CD4-positive, CD25-positive, alpha-beta regulatory T cell (primary cell): ENCODE data around the gene DSCAM. TPM values are rescaled to one million over a fixed set of nuclear protein-coding genes. Genes with fewer than 3 reads are reported as not detected.

Experiments
- ATAC-seq, 2 donors: fragments of 150-1000 bp; cut with Tn5 transposase; one replicate each; pipeline ENCODE4 v1.10.0; 2021; ENCODE audit warnings: low read depth in 2 of 2, moderate number of reproducible peaks in 2 of 2, moderate library complexity in 1 of 2
- DNase-seq, 3 donors: peaks; one replicate each; pipeline versions ENCODE4 v3.0.0 to v3.0.0-alpha.2; 2012 to 2022; ENCODE audit warnings: mixed read lengths in 1 of 3
- H3K27ac ChIP-seq: one replicate; pipeline ENCODE4 v1.7.0; 2013; ENCODE audit warnings: mild to moderate bottlenecking, low read length; ENCODE audit not compliant: insufficient read depth, poor library complexity, severe bottlenecking
- H3K27me3 ChIP-seq: one replicate; pipeline ENCODE4 v1.7.0; 2013; ENCODE audit warnings: low read length; ENCODE audit not compliant: control insufficient read depth, insufficient read depth
- H3K36me3 ChIP-seq: one replicate; pipeline ENCODE4 v1.7.0; 2013; ENCODE audit warnings: mild to moderate bottlenecking, low read length, moderate library complexity; ENCODE audit not compliant: control insufficient read depth, insufficient read depth
- H3K4me1 ChIP-seq: 2 replicates; pipeline ENCODE4 v1.7.0; 2013; ENCODE audit warnings: mild to moderate bottlenecking, low read length; ENCODE audit not compliant: insufficient read depth, control insufficient read depth, poor library complexity, severe bottlenecking
- H3K4me3 ChIP-seq: one replicate; pipeline ENCODE4 v1.7.0; 2013; ENCODE audit warnings: low read depth, mild to moderate bottlenecking, low read length, moderate library complexity
- H3K9me3 ChIP-seq, 2 experiments: 1 replicate in 1 of 2; 2 replicates in 1 of 2; pipeline ENCODE4 v1.7.0; 2013; ENCODE audit warnings: low read length in 2 of 2, mild to moderate bottlenecking in 1 of 2, moderate library complexity in 1 of 2; ENCODE audit not compliant: control insufficient read depth in 2 of 2
- H3K27ac Mint-ChIP-seq, 3 donors: one replicate each; pipeline ENCODE4 v1.8.0; 2020 to 2022; ENCODE audit warnings: mild to moderate bottlenecking in 3 of 3, mixed read lengths in 3 of 3, moderate library complexity in 2 of 3
- H3K27me3 Mint-ChIP-seq: one replicate; pipeline ENCODE4 v1.8.0; 2022; ENCODE audit warnings: mild to moderate bottlenecking, mixed read lengths
- H3K36me3 Mint-ChIP-seq: one replicate; pipeline ENCODE4 v1.8.0; 2020; ENCODE audit warnings: mixed read lengths
- H3K4me1 Mint-ChIP-seq, 4 donors: one replicate each; pipeline ENCODE4 v1.8.0; 2020 to 2022; ENCODE audit warnings: mixed read lengths in 4 of 4, mild to moderate bottlenecking in 1 of 4
- H3K4me3 Mint-ChIP-seq, 4 donors: one replicate each; pipeline ENCODE4 v1.8.0; 2020 to 2022; ENCODE audit warnings: mild to moderate bottlenecking in 4 of 4, mixed read lengths in 4 of 4, moderate library complexity in 3 of 4
- H3K9me3 Mint-ChIP-seq, 7 donors: one replicate each; pipeline ENCODE4 v1.8.0; 2020 to 2022; ENCODE audit warnings: mixed read lengths in 7 of 7, mild to moderate bottlenecking in 3 of 7, moderate library complexity in 2 of 7
- polyA plus RNA-seq, 4 donors: library from polyadenylated mRNA; unstranded; fragments of 300-500 nt; fragmentation: Illumina TruSeq; gene quantifications; one replicate each; pipeline ENCODE4 v1.2.3, GENCODE V29; 2021
- total RNA-seq: library from RNA; stranded (reverse); gene quantifications from one replicate; pipeline ENCODE4 v1.2.3, GENCODE V29; 2022

Gene DSCAM
- total and polyA plus RNA-seq, 5 donors from 2014 or later, result not detected

DNA sequence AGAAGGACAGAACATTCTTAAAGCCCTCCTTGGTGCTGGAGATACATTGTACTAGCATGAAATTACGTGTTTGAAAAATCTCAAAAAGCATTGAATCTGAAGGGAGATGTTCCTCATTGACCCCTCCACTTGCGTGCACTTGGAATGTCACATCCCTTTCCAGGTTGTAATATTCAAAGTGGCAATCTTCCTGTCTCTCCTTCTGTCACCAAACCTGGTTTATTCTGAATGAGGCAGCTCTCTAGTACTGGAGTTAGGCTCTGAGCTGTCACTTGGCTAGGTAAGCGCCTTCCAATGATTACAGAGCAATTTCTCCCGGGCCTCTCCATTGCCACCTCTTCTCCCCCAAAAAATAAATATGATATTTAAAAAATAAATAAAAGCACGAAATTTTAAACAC lies 855 bp downstream of the DSCAM start:
- H3K4me3 Mint-ChIP-seq, result no peak overlapping the region
- DNase-seq, result no peak
- peaks cover 11% of the 10 kb centered on the region for H3K27me3 Mint-ChIP-seq
- peaks cover 0 to 2% (median 0%) of the 10 kb centered on the region in 7 donors for H3K9me3 Mint-ChIP-seq
- peaks cover 0 to 3% (median 0%) of the 10 kb centered on the region in 4 donors for H3K4me1 Mint-ChIP-seq
- H3K4me3 ChIP-seq, result no peak overlapping the region
- no peaks in the 10 kb centered on the region for H3K4me1 ChIP-seq
- no peaks in the 10 kb centered on the region for H3K9me3 ChIP-seq
- H3K27ac Mint-ChIP-seq, result no peak overlapping the region
- ATAC-seq, result no peak
- no peaks in the 10 kb centered on the region for H3K36me3 ChIP-seq
- peaks cover 7% of the 10 kb centered on the region for H3K27me3 ChIP-seq
- H3K36me3 Mint-ChIP-seq, result no peaks in the 10 kb centered on the region
- H3K27ac ChIP-seq, result no peak overlapping the region

DNA sequence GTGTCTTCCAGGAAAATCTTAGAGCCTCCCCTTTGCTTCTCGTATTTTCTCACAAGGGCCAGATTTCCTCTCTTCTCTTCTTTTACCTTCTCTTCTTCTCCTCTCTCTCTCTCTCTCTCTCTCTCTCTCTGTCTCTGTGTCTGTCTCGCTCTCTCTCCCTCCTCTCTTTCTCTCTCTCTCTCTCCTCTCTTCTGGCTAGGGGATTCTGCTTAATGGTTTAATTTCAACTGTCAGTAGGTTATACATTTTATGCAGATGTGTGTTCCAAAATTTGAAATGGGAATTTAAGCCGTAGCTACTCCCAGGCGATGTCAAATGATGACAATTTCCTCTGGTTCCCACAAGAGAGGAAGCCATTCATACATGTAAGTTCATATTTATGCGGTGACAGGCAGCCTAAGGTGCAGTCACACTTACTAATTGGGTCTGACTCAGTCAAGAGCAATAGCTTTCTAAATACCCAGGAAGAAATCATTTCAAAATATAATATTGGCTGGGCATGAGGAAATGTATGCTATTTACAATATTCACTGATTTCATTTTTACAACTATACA lies 1.4 kb downstream of the DSCAM start:
- Mint-ChIP-seq H3K4me1 (peaks cover 0 to 3% (median 0%) of the 10 kb centered on the region in 4 donors), H3K27ac (no peak overlapping the region), H3K4me3 (no peak overlapping the region), H3K27me3 (peaks cover 11% of the 10 kb centered on the region), H3K36me3 (no peaks in the 10 kb centered on the region), H3K9me3 (peaks cover 0 to 2% (median 0%) of the 10 kb centered on the region in 7 donors)
- H3K9me3 ChIP-seq, result no peaks in the 10 kb centered on the region
- peaks cover 7% of the 10 kb centered on the region for H3K27me3 ChIP-seq
- H3K4me1 ChIP-seq, result no peaks in the 10 kb centered on the region
- H3K36me3 ChIP-seq, result no peaks in the 10 kb centered on the region
- ATAC-seq, result no peak
- H3K27ac ChIP-seq, result no peak overlapping the region
- DNase-seq, result no peak
- H3K4me3 ChIP-seq, result no peak overlapping the region

DNA sequence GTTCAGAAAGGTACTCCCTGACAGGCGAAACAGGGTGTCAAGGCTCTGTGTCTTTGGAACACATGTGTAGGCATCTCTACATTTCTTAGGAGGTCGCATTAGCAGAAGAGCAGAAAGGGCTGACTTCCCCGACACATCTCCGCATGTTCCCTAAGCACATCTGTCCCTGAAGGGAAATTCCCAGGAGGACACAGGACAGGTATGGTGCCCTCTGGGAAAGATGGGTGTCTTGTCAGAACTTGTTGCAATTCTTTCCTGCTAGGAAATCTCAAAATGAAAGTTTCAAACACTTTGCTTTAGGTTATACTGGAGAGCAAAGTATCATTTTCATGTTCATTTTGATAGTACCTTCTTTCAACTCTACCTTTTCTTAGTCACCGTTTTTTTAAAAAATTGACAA lies 2.0 kb downstream of the DSCAM start:
- no peaks in the 10 kb centered on the region for H3K4me1 ChIP-seq
- H3K9me3 ChIP-seq, result no peaks in the 10 kb centered on the region
- no peak overlapping the region for H3K4me3 Mint-ChIP-seq
- DNase-seq, result no peak
- peaks cover 0 to 2% (median 0%) of the 10 kb centered on the region in 7 donors for H3K9me3 Mint-ChIP-seq
- H3K27me3 Mint-ChIP-seq, result peaks cover 11% of the 10 kb centered on the region
- no peak for ATAC-seq
- H3K4me3 ChIP-seq, result no peak overlapping the region
- no peak overlapping the region for H3K27ac ChIP-seq
- peaks cover 0 to 3% (median 0%) of the 10 kb centered on the region in 4 donors for H3K4me1 Mint-ChIP-seq
- no peaks in the 10 kb centered on the region for H3K36me3 ChIP-seq
- no peak overlapping the region for H3K27ac Mint-ChIP-seq
- peaks cover 7% of the 10 kb centered on the region for H3K27me3 ChIP-seq
- no peaks in the 10 kb centered on the region for H3K36me3 Mint-ChIP-seq

DNA sequence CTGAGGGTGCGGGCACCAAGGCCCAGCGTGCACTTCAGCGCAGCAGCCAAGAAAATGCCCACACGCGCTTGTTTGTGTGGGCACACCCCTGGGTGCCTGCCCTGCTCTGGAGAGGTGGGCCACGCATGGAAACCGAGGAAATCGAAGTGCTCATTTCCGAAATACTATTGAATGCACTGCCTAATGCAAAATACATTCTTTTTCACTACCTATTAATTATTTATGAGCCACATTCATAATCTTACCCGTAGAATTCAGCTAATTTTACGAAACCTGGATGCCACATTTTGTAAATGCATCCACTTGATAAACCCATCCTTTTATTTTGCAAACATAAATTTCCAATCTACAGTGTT lies 4.8 kb downstream of the DSCAM start:
- Mint-ChIP-seq H3K4me1 (peaks cover 0 to under 1% (median 0%) of the 10 kb centered on the region in 4 donors), H3K9me3 (peaks cover 0 to 4% (median 0%) of the 10 kb centered on the region in 7 donors), H3K27ac (no peak overlapping the region), H3K36me3 (no peaks in the 10 kb centered on the region), H3K27me3 (peaks cover 11% of the 10 kb centered on the region), H3K4me3 (no peak overlapping the region)
- Histone ChIP-seq H3K9me3 (no peaks in the 10 kb centered on the region), H3K4me3 (no peak overlapping the region), H3K36me3 (no peaks in the 10 kb centered on the region), H3K27me3 (peaks cover 7% of the 10 kb centered on the region), H3K27ac (no peak overlapping the region), H3K4me1 (no peaks in the 10 kb centered on the region)
- ATAC-seq, result no peak
- DNase-seq, result no peak

DNA sequence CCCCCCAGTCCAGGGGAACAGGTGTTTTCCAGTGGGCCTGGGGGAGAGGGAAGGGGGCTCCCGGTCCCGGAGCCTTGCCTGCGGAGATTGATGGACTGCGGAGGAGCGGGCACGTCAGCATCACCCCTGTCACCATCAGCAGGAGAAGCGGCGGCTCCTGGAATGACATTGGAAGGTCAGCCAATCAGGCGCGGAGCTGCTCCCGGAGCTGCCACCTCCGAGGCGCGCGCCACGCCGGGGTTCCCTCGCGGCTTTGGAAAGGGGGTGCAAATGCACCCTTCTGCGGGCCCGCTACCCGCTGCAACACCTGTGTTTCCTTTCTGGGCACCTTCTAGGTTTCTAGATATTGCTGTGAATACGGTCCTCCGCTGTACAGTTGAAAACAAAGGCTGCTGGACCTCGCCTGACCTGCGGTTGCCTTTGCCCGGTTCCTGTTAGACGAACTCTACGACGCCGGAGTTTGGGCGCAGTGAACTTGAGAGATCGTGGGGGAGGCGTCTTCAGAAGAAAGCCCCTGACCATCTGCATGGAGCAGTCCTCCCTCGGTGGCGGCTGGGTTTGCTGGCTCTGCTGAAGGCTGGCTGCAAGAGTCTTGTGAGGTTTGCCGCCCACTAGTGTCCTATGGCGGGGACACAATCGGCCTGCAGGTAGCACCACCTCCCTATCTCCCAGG lies 5.3 kb downstream of the DSCAM start:
- peaks cover 7% of the 10 kb centered on the region for H3K27me3 ChIP-seq
- DNase-seq (no peak), ATAC-seq (no peak)
- no peak overlapping the region for H3K4me3 ChIP-seq
- no peaks in the 10 kb centered on the region for H3K4me1 ChIP-seq
- H3K36me3 Mint-ChIP-seq, result no peaks in the 10 kb centered on the region
- no peak overlapping the region for H3K27ac Mint-ChIP-seq
- no peak overlapping the region for H3K27ac ChIP-seq
- H3K36me3 ChIP-seq, result no peaks in the 10 kb centered on the region
- H3K4me3 Mint-ChIP-seq, result no peak overlapping the region
- peaks cover 11% of the 10 kb centered on the region for H3K27me3 Mint-ChIP-seq
- peaks cover 0 to 4% (median 0%) of the 10 kb centered on the region in 7 donors for H3K9me3 Mint-ChIP-seq
- H3K9me3 ChIP-seq, result no peaks in the 10 kb centered on the region
- H3K4me1 Mint-ChIP-seq, result no peaks in the 10 kb centered on the region

DNA sequence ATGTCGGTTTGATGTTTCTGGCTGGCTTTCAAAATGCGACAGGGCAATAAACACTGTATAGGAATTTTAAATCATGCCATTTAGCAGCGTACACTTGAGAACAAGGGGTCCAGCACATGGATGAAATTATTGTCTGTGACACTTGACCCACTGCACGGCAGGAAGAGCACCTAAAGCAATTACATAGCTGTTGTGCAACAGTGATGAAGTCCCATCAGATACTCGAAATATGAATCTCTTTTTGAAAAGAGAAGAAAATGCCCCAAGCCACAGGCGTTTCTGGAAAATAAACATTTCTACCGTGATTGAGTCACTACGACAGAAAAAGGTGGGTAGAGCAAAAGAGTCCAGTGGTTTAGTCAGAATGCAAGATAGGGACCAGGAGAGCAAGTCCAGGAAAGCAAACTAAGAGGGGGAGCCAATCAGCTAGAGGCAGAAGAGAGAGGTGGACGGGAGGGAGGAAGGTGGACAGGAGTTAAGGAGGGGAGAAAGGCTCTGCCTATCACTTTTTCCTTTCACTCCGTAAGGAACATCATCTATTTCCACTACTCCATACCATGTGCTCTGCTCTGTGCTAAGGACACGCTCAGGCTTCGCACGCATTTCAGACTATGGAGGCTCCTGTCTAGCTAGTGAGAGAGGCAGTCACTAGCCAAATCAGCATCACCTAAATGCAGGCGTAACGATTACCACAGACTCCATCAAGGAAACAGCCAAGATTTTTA lies 6.4 kb downstream of the DSCAM start:
- Mint-ChIP-seq H3K36me3 (no peaks in the 10 kb centered on the region), H3K9me3 (peaks cover 0 to 4% (median 0%) of the 10 kb centered on the region in 7 donors), H3K4me1 (no peaks in the 10 kb centered on the region), H3K4me3 (no peak overlapping the region), H3K27ac (no peak overlapping the region), H3K27me3 (peaks cover 11% of the 10 kb centered on the region)
- Histone ChIP-seq H3K4me1 (no peaks in the 10 kb centered on the region), H3K4me3 (no peak overlapping the region), H3K27ac (no peak overlapping the region), H3K27me3 (peaks cover 4% of the 10 kb centered on the region), H3K9me3 (no peaks in the 10 kb centered on the region), H3K36me3 (no peaks in the 10 kb centered on the region)
- DNase-seq (no peak), ATAC-seq (no peak)

DNA sequence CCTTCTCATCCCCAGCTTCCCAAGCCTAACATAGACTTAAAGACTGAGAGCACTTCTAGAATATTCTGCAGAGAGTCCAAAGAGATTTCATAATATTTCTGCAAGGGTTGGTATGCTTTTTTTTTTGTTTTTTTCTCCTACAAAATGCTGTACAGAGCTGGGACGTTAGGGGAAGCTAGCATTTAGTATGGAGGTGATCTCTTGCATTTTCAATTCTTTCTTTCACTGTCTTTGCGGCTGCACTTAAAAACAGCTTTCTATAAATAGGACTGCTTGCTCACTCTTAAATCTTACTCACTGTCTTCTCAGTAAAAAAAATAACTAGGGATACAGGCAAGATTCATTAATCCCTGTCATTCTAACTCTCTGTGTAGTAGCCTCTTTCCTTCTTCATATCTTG lies 7.4 kb downstream of the DSCAM start:
- peaks cover 6% of the 10 kb centered on the region for H3K27me3 Mint-ChIP-seq
- Histone ChIP-seq H3K27me3 (no peaks in the 10 kb centered on the region), H3K4me3 (no peak overlapping the region)

More for the DNA sequence above, 7.4 kb downstream of the DSCAM start:
- Histone ChIP-seq H3K27ac (no peak overlapping the region), H3K36me3 (no peaks in the 10 kb centered on the region), H3K4me1 (no peaks in the 10 kb centered on the region), H3K9me3 (no peaks in the 10 kb centered on the region)
- ATAC-seq, result no peak
- H3K4me1 Mint-ChIP-seq, result no peaks in the 10 kb centered on the region
- H3K27ac Mint-ChIP-seq, result no peak overlapping the region
- peaks cover 0 to 4% (median 0%) of the 10 kb centered on the region in 7 donors for H3K9me3 Mint-ChIP-seq
- no peak overlapping the region for H3K4me3 Mint-ChIP-seq
- H3K36me3 Mint-ChIP-seq, result no peaks in the 10 kb centered on the region
- DNase-seq, result no peak
